Measurements from ENCODE around the gene CROCC2.

DNA sequence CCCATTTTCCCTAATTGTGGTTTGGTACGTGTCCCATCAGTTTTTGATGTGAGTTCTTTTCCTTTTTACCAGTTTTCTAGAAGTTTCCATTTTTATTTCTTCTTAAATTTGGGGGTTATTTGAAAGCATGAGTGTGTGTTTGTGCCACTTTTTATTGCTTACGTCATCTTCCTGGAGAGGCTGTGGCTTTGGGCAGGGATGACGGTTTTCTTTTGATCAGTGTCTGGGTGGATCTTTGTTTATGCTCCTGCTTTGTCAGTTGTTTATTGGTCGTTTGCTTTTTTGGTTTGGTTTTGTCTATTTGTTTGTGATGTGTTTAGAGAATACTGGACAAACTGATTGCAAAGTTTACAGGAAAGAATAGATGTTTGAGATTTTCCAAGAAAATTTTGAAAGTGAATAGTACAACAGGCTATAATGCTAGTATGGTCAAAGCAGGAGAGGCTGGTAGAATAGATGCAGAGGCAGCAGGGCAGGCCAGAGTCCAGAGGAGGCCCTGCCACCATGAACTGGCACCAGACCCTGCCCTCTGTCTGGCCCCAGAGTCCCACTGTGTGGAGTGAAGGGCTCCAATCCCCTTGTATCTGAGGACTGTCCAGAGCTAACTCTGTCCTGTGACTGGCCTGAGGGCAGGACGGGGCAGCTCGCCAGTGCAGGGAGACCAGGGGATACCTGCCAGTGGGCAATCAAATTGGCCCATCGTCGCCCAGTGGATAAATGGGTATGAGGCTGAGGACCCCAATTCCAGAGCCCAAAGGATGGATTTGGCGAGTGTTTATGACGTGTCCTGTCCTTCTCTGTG is 68.8 kb downstream of the CROCC2 start:
- TF ChIP-seq, protein P1, sequence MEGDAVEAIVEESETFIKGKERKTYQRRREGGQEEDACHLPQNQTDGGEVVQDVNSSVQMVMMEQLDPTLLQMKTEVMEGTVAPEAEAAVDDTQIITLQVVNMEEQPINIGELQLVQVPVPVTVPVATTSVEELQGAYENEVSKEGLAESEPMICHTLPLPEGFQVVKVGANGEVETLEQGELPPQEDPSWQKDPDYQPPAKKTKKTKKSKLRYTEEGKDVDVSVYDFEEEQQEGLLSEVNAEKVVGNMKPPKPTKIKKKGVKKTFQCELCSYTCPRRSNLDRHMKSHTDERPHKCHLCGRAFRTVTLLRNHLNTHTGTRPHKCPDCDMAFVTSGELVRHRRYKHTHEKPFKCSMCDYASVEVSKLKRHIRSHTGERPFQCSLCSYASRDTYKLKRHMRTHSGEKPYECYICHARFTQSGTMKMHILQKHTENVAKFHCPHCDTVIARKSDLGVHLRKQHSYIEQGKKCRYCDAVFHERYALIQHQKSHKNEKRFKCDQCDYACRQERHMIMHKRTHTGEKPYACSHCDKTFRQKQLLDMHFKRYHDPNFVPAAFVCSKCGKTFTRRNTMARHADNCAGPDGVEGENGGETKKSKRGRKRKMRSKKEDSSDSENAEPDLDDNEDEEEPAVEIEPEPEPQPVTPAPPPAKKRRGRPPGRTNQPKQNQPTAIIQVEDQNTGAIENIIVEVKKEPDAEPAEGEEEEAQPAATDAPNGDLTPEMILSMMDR (IDR thresholded peaks at IDR 0.05 in 2 of 3, conservative IDR thresholded peaks at IDR 0.05 in 1 of 3; ENCODE audit: control insufficient read depth in 2 of 3, extremely low read depth in 1 of 3, insufficient read depth in 1 of 3, low read depth in 3 of 3, low read length in 3 of 3), result no peak
- no peak for TF ChIP-seq TCF7 (IDR thresholded peaks at IDR 0.05; ENCODE audit: borderline replicate concordance)
- TF ChIP-seq SMC3 (IDR thresholded peaks at IDR 0.05; ENCODE audit: borderline replicate concordance, low read length), result no peak
- TF ChIP-seq, protein P2, sequence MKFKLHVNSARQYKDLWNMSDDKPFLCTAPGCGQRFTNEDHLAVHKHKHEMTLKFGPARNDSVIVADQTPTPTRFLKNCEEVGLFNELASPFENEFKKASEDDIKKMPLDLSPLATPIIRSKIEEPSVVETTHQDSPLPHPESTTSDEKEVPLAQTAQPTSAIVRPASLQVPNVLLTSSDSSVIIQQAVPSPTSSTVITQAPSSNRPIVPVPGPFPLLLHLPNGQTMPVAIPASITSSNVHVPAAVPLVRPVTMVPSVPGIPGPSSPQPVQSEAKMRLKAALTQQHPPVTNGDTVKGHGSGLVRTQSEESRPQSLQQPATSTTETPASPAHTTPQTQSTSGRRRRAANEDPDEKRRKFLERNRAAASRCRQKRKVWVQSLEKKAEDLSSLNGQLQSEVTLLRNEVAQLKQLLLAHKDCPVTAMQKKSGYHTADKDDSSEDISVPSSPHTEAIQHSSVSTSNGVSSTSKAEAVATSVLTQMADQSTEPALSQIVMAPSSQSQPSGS (IDR thresholded peaks at IDR 0.05; ENCODE audit: low read length), result no peak
- TF ChIP-seq EP300 (IDR thresholded peaks at IDR 0.05; ENCODE audit: borderline replicate concordance in 1 of 2, control insufficient read depth in 1 of 2, low read depth in 2 of 2, low read length in 2 of 2), result no peak
- no peak for TF ChIP-seq YY1 (IDR thresholded peaks at IDR 0.05; ENCODE audit: low read depth, low read length)
- no peak for TF ChIP-seq MEF2A (IDR thresholded peaks at IDR 0.05; ENCODE audit: insufficient read depth, low read depth, low read length)
- no peak for TF ChIP-seq FOXM1 (IDR thresholded peaks at IDR 0.05; ENCODE audit: low read depth, low read length)
- TF ChIP-seq POLR2AphosphoS5 (IDR thresholded peaks at IDR 0.05; ENCODE audit: low read length), result no peak

All from GM12878 (cell line).